Measurements from ENCODE around the gene LIMK1.

Gene LIMK1

DNA sequence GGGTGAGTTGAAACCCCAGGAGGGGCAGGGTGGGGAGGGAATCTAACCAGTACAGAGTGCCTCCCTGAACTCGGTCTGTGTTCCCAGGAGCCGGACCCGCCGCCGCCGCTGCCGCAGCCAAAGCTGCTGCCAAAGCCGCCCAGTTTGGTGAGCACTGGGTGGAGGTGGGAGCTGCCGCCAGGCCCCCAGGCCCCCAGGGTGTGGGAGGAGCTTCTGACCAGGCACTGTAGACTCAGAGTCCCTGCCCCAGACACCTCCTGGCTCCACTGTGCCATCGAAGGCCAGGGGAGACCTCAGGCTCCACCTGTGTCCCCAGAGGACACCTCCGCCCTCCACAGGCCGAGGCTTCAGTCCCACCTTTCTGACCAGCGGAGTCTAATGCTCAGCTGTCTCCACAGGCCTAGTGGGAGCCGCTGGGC lies 20.4 kb upstream of the LIMK1 start:
- Mint-ChIP-seq H3K36me3 (ENCODE audit: low read depth) (no peaks in the 10 kb centered on the region), H3K27ac (no peak overlapping the region), H3K4me3 (no peak overlapping the region), H3K27me3 (ENCODE audit: low read depth) (peaks cover 1% of the 10 kb centered on the region), H3K9me3 (no peaks in the 10 kb centered on the region), H3K4me1 (ENCODE audit: low read depth) (peaks cover 2% of the 10 kb centered on the region)
- no peak for DNase-seq (ENCODE audit: low spot score)

DNA sequence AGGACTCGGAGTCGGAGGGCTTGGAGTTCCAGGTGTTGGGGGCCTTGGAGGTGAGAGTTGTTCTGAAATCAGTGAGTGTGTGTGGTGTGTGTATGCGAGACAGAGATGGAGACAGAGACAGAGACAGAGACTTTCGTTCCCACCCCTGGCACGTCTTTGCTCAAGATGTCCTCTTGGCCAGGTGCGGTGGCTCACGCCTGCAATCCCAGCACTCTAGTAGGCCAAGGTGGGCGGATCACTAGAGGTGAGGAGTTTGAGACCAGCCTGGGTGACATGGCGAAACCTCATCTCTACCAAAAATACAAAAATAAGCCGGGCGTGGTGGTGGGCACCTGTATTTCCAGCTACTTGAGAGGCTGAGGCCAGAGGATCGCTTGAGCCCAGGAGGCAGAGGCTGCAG lies 20.0 kb upstream of the LIMK1 start:
- Mint-ChIP-seq H3K9me3 (no peaks in the 10 kb centered on the region), H3K27me3 (ENCODE audit: low read depth) (no peaks in the 10 kb centered on the region), H3K36me3 (ENCODE audit: low read depth) (no peaks in the 10 kb centered on the region), H3K27ac (no peak overlapping the region), H3K4me1 (ENCODE audit: low read depth) (peaks cover 2% of the 10 kb centered on the region), H3K4me3 (no peak overlapping the region)
- no peak for DNase-seq (ENCODE audit: low spot score)

DNA sequence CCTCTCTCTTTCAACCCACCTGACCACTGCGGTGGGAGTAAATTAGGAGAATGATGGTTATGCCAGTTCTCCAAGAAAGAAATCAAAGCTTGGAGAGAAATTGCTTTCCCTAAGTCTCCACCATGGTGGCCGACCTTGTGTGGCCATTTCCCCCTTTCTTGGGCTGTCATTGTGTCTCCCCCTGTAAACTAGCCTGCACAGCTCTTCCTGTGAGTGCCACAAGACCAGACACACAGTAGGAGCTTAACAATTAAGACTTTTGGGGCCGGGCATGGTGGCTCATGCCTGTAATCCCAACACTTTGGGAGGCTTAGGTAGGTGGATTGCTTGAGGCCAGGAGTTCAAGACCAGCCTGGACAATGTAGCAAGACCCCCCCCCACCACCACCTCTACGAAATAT lies 18.9 kb upstream of the LIMK1 start:
- no peaks in the 10 kb centered on the region for H3K27me3 Mint-ChIP-seq (ENCODE audit: low read depth)
- no peak overlapping the region for H3K4me3 Mint-ChIP-seq
- peaks cover 2% of the 10 kb centered on the region for H3K4me1 Mint-ChIP-seq (ENCODE audit: low read depth)
- DNase-seq (ENCODE audit: low spot score), result no peak
- no peak overlapping the region for H3K27ac Mint-ChIP-seq
- H3K36me3 Mint-ChIP-seq (ENCODE audit: low read depth), result no peaks in the 10 kb centered on the region
- no peaks in the 10 kb centered on the region for H3K9me3 Mint-ChIP-seq

DNA sequence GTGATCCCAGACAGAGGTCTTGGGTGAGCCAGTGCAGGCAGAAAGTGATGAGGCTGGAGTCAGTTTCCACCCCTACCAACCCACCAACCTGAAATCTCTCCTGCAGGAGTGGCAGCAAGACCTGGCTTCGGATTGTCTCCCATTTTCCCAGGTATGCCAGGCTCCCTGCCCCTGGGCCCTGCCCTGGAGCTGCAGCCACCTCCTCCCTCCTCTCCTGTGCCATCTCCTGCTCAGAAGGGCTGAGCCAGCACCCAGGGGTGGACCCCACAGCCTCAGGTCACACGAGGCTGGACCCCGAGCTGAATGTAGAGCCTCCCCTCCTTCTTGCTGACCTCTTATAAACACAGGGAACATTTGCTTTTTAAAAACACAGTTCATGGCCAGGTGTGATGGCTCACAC lies 17.0 kb upstream of the LIMK1 start:
- Mint-ChIP-seq H3K27me3 (ENCODE audit: low read depth) (no peaks in the 10 kb centered on the region), H3K36me3 (ENCODE audit: low read depth) (no peaks in the 10 kb centered on the region), H3K4me1 (ENCODE audit: low read depth) (peaks cover 2% of the 10 kb centered on the region), H3K9me3 (no peaks in the 10 kb centered on the region), H3K4me3 (no peak overlapping the region), H3K27ac (no peak overlapping the region)
- no peak for DNase-seq (ENCODE audit: low spot score)

DNA sequence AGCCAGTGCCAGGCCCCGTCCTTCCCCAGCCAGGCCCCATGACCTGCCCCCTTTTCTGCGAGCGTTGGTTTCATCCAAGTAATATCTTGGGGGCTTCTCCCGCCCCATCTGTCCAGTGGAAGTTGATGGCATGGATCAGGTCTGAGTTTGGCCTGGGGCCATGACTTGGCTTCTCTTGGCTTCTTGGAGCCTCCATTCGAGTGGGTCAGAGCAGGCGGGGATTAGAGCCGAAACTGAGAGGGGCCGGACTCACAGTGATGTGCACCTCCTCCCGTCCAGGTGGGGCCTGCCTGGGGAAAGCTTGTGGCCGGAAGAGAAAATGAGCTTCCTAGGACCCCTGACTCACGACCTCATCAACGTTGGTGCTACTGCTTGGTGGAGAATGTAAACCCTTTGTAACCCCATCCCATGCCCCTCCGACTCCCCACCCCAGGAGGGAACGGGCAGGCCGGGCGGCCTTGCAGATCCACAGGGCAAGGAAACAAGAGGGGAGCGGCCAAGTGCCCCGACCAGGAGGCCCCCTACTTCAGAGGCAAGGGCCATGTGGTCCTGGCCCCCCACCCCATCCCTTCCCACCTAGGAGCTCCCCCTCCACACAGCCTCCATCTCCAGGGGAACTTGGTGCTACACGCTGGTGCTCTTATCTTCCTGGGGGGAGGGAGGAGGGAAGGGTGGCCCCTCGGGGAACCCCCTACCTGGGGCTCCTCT lies 15.1 kb upstream of the LIMK1 start:
- H3K27ac Mint-ChIP-seq, result no peak overlapping the region
- no peaks in the 10 kb centered on the region for H3K9me3 Mint-ChIP-seq
- no peaks in the 10 kb centered on the region for H3K36me3 Mint-ChIP-seq (ENCODE audit: low read depth)
- no peaks in the 10 kb centered on the region for H3K27me3 Mint-ChIP-seq (ENCODE audit: low read depth)
- H3K4me3 Mint-ChIP-seq, result no peak overlapping the region
- no peaks in the 10 kb centered on the region for H3K4me1 Mint-ChIP-seq (ENCODE audit: low read depth)
- no peak for DNase-seq (ENCODE audit: low spot score)

DNA sequence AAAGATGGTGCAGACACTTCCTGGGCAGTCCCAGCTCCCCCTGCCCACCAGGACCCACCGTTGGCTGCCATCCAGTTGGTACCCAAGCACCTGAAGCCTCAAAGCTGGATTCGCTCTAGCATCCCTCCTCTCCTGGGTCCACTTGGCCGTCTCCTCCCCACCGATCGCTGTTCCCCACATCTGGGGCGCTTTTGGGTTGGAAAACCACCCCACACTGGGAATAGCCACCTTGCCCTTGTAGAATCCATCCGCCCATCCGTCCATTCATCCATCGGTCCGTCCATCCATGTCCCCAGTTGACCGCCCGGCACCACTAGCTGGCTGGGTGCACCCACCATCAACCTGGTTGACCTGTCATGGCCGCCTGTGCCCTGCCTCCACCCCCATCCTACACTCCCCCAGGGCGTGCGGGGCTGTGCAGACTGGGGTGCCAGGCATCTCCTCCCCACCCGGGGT lies 14.5 kb upstream of the LIMK1 start:
- Mint-ChIP-seq H3K9me3 (no peaks in the 10 kb centered on the region), H3K4me3 (no peak overlapping the region), H3K27me3 (ENCODE audit: low read depth) (no peaks in the 10 kb centered on the region), H3K4me1 (ENCODE audit: low read depth) (no peaks in the 10 kb centered on the region), H3K27ac (no peak overlapping the region), H3K36me3 (ENCODE audit: low read depth) (no peaks in the 10 kb centered on the region)
- DNase-seq (ENCODE audit: low spot score), result no peak

DNA sequence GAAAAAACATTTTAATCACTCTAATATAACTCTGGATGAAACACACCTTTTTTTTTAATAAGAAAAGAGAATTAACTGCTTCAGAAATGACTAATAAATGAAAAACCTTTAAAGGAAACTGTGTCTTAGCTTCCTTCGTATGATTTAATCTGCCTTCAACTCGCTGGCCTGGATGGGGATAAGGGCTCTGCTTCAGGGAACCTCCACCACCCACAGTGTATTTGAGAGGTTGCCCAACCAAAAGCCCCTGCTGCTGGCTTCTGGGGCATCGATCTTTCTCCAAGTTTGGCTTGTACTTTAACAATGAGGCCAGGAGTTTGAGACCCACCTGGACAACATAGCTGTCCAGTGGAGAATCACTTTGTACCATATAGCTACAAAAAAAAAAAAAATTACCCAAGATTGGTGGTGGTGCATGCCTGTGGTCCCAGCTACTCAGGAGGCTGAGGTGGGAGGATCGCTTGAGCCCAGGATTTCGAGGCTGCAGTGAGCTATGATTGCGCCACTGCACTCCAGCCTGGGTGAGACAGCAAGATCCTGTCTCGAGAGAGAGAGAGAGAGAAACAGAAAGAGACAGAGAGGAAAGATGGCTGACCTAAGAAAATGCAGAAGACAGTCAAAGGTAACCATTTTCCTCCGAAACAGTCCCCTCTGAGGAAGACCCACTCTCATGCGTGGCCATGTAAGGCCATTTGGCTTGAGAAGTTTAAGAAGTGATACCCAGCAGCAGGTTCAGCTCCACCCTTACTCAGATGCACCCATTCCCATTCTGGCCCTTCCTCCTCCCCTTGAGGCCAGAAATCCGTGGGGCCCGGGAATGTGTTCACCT lies 13.6 kb upstream of the LIMK1 start:
- H3K4me1 Mint-ChIP-seq (ENCODE audit: low read depth), result no peaks in the 10 kb centered on the region
- H3K27me3 Mint-ChIP-seq (ENCODE audit: low read depth), result no peaks in the 10 kb centered on the region
- no peak for DNase-seq (ENCODE audit: low spot score)
- no peak overlapping the region for H3K4me3 Mint-ChIP-seq
- H3K9me3 Mint-ChIP-seq, result no peaks in the 10 kb centered on the region
- no peaks in the 10 kb centered on the region for H3K36me3 Mint-ChIP-seq (ENCODE audit: low read depth)
- H3K27ac Mint-ChIP-seq, result no peak overlapping the region

DNA sequence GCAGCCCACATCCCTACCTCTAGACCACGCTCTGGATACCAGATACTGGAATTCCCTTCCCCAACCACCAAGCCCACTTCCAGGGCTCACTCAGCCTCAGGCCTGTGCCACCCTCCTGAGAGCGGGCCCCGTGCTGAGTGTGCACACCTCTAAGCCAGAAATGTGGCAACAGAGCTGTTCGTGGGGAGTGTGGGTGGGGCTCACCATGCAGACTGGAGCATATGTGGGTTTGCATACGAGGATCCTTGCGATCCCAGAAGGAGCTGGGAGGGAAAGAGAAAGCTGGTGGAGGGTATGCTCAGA lies 13.0 kb upstream of the LIMK1 start:
- Mint-ChIP-seq H3K4me3 (no peak overlapping the region), H3K27me3 (ENCODE audit: low read depth) (no peaks in the 10 kb centered on the region), H3K27ac (no peak overlapping the region), H3K36me3 (ENCODE audit: low read depth) (no peaks in the 10 kb centered on the region), H3K9me3 (no peaks in the 10 kb centered on the region), H3K4me1 (ENCODE audit: low read depth) (no peaks in the 10 kb centered on the region)
- no peak for DNase-seq (ENCODE audit: low spot score)

DNA sequence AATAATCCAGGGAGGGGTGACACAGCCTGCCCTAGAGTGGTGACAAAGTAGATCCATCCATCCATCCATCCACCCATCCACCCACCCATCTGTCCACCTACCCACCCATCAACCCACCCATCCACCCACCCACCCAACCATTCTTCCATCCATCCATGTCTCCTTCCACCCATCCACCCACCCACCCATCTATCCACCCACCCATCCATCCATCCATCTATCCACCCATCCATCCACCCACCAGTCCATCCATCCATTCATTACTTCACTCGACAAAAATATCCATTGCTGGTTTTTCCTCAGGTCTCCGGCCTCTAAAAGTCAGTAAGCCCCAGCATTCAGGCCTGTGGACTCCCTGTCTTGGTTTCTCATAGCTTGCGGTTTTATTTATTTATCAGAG lies 12.5 kb upstream of the LIMK1 start:
- Mint-ChIP-seq H3K9me3 (no peaks in the 10 kb centered on the region), H3K27ac (no peak overlapping the region), H3K4me3 (no peak overlapping the region), H3K36me3 (ENCODE audit: low read depth) (no peaks in the 10 kb centered on the region), H3K27me3 (ENCODE audit: low read depth) (no peaks in the 10 kb centered on the region), H3K4me1 (ENCODE audit: low read depth) (no peaks in the 10 kb centered on the region)
- DNase-seq (ENCODE audit: low spot score), result no peak

DNA sequence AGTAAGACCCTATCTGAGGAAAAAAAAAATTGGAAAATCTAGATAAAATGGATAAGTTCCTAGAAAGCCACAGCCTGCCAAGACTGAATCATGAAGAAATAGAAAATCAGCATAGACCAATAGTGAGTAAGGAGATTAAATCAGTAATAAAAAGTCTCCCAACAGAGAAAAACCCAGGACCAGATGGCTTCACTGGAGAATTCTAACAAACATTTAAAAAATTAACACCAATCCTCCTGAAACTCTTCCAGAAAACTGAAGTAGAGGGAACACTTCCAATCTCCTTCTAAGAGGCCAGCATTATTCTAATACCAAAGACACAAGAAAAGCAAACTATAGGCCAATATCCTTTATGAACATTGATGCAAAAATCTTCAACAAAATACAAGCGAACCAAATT lies 8.8 kb upstream of the LIMK1 start:
- no peak for DNase-seq (ENCODE audit: low spot score)
- Mint-ChIP-seq H3K4me1 (ENCODE audit: low read depth) (no peaks in the 10 kb centered on the region), H3K36me3 (ENCODE audit: low read depth) (no peaks in the 10 kb centered on the region), H3K9me3 (no peaks in the 10 kb centered on the region), H3K4me3 (no peak overlapping the region), H3K27me3 (ENCODE audit: low read depth) (no peaks in the 10 kb centered on the region), H3K27ac (no peak overlapping the region)

DNA sequence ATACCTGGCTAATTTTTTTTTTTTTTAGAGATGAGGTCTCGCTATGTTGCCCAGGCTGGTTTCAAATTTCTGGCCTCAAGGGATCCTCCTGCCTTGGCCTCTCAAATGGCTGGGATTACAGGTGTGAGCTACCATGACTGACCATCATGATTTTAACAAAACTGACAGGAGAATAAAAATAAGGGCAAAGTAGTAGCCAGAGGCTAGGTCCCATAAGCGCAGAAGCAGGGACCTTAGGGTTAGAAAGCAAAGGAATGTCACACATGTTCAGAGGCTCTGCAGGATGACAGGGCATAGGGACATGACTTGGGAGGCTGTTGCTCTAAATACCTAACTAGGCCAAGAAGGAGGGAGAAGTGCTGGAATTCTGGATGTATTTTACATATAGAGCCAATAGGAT lies 5.1 kb upstream of the LIMK1 start:
- Mint-ChIP-seq H3K36me3 (ENCODE audit: low read depth) (no peaks in the 10 kb centered on the region), H3K4me3 (no peak overlapping the region), H3K4me1 (ENCODE audit: low read depth) (no peaks in the 10 kb centered on the region), H3K9me3 (no peaks in the 10 kb centered on the region), H3K27ac (no peak overlapping the region), H3K27me3 (ENCODE audit: low read depth) (no peaks in the 10 kb centered on the region)
- DNase-seq (ENCODE audit: low spot score), result no peak

DNA sequence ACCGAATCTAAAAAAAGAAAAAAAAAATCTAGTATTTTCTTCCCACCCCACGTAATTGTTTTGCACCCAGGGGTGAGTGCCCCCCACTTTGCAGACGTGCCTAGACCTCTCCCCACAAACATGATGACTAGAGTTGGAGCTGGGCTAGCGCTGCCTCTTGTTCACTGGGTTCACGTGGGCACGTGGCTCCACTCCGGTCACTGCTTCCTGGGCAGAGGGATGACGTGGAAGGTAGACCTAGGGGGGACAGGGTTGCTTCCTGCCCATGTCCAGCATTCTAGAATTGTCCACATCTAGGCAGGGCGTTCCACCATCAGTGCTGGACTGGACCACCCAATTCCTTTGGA lies 861 bp upstream of the LIMK1 start:
- Mint-ChIP-seq H3K27ac (peak overlapping the region; percentile 63), H3K27me3 (ENCODE audit: low read depth) (no peaks in the 10 kb centered on the region), H3K4me1 (ENCODE audit: low read depth) (peaks cover 7% of the 10 kb centered on the region), H3K4me3 (no peak overlapping the region), H3K9me3 (no peaks in the 10 kb centered on the region), H3K36me3 (ENCODE audit: low read depth) (peaks cover 4% of the 10 kb centered on the region)
- no peak for DNase-seq (ENCODE audit: low spot score)

DNA sequence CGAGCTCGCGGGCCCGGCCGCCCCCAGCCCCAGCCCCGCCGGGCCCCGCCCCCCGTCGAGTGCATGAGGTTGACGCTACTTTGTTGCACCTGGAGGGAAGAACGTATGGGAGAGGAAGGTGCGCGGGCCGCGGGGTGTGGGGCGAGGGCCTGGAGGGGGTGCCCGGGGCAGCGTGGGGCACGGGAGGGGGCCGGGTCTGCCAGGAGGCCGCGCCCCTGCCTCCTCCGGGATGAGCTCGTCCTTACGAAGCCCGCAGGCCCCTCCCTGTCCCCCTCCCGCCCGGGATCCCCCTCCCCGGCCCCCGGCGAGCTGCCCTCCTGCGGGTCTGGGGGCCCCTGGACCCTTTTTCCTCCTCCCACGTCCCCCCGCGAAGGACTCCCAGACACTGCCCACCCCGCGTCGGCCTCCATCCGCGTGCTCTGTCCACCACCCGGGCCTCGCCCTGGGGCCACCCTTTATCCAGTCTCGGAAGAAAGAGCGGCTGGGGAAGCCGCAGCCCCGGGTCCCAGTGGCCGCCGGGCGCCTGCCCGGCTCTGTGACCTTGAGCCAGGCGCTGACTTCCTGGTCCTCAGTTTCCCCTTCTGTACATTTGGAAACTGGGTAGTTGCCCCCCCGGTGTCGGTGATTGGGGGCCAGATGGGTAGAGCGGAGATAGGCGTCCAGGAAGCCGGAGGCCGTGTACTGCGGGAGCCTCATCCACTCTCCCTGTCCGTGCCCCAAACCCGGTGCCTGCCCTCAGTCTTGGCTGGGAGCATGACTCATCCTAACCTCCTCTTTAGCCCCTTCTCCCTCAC lies 521 bp downstream of the LIMK1 start:
- DNase-seq (ENCODE audit: low spot score), result peak; percentile 22
- Mint-ChIP-seq H3K27ac (peak overlapping the region; percentile 86), H3K36me3 (ENCODE audit: low read depth) (peaks cover 9% of the 10 kb centered on the region), H3K4me1 (ENCODE audit: low read depth) (peaks cover 7% of the 10 kb centered on the region), H3K4me3 (peak overlapping the region; percentile 85), H3K9me3 (no peaks in the 10 kb centered on the region), H3K27me3 (ENCODE audit: low read depth) (no peaks in the 10 kb centered on the region)

Data from T-helper 2 cell treated with Interferon-gamma antibody and Interleukin-4, amounts not matched to agents 5 μg/mL and 100 μg/mL, for 36 hours (primary cell).